ENCODE measurements around the gene C16orf92. TPM values are rescaled to one million over a fixed set of nuclear protein-coding genes. Genes with fewer than 3 reads are reported as not detected.
"Not testable (repeated sequence)": the region's sequence is repeated elsewhere in the genome, so short reads cannot be mapped to it uniquely, and the experiment has no call there.

The C16orf92 gene
- total RNA-seq, 1 donor from 2014 or later, result not detected

DNA sequence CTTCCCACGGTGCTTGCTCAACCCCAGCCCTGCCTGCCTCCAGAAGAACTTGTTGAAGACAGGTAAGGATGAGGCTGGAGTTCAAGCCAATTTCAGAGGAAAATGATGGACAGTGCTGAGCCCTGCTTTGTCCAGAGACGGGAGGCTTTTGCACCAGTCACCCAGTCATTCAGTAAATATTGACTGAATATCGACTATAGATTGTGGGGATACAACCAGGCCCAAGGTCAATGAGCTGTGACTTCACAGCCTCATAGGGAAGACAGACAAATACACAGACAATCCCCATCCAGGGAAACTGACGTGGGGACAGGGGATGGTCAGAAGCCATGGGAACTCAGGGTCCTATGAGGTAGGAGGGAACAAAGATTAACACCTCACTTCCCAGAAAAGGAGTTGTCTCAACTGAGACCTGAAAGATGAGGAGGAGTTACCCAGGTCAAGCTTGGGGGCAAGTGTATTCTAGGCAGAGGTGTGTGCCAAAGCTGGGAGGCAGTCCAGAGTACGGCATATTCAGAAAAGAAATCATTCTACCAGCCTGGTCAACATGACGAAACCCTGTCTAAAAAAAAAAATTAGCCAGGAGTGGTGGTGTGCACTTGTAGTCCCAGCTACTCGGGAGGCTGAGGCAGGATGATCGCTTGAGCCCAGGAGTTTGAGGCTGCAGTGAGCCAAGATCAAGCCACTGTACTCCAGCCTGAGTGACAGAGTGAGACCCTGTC is 6.3 kb upstream of the C16orf92 start:
- TF ChIP-seq, protein P1, sequence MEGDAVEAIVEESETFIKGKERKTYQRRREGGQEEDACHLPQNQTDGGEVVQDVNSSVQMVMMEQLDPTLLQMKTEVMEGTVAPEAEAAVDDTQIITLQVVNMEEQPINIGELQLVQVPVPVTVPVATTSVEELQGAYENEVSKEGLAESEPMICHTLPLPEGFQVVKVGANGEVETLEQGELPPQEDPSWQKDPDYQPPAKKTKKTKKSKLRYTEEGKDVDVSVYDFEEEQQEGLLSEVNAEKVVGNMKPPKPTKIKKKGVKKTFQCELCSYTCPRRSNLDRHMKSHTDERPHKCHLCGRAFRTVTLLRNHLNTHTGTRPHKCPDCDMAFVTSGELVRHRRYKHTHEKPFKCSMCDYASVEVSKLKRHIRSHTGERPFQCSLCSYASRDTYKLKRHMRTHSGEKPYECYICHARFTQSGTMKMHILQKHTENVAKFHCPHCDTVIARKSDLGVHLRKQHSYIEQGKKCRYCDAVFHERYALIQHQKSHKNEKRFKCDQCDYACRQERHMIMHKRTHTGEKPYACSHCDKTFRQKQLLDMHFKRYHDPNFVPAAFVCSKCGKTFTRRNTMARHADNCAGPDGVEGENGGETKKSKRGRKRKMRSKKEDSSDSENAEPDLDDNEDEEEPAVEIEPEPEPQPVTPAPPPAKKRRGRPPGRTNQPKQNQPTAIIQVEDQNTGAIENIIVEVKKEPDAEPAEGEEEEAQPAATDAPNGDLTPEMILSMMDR (IDR thresholded peaks at IDR 0.05), result no peak
- DNase-seq (ENCODE audit: extremely low spot score, unreplicated experiment), result no peak
- H3K4me1 Mint-ChIP-seq (ENCODE audit: unreplicated experiment), result peaks cover 10% of the 10 kb centered on the region
- peaks cover 14% of the 10 kb centered on the region for H3K27me3 Mint-ChIP-seq (ENCODE audit: unreplicated experiment)
- H3K4me3 Mint-ChIP-seq (ENCODE audit: unreplicated experiment), result no peak overlapping the region
- H3K36me3 Mint-ChIP-seq (ENCODE audit: unreplicated experiment), result no peaks in the 10 kb centered on the region
- no peaks in the 10 kb centered on the region for H3K9me3 Mint-ChIP-seq (ENCODE audit: unreplicated experiment)
- H3K27ac Mint-ChIP-seq (ENCODE audit: unreplicated experiment), result no peak overlapping the region

DNA sequence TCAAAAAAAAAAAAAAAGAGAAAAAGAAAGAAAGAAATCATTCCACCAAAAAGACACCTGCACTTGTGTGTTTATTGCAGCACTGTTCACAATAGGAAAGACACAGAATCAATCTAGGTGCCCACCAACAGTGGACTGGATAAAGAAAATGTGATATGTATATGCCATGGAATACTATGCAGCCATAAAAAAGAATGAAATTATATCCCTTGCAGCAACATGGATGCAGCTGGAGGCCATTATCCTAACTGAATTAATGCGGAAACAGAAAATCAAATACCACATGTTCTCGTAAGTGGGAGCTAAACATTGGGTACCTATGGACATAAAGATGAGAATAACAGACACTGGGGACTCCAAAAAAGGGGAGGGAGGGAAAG is 5.7 kb upstream of the C16orf92 start:
- no peak for DNase-seq (ENCODE audit: extremely low spot score, unreplicated experiment)
- no peak overlapping the region for H3K4me3 Mint-ChIP-seq (ENCODE audit: unreplicated experiment)
- H3K4me1 Mint-ChIP-seq (ENCODE audit: unreplicated experiment), result peaks cover 6% of the 10 kb centered on the region
- H3K9me3 Mint-ChIP-seq (ENCODE audit: unreplicated experiment), result no peaks in the 10 kb centered on the region
- peaks cover 8% of the 10 kb centered on the region for H3K27me3 Mint-ChIP-seq (ENCODE audit: unreplicated experiment)
- TF ChIP-seq, protein P1 (IDR thresholded peaks at IDR 0.05), result no peak
- H3K36me3 Mint-ChIP-seq (ENCODE audit: unreplicated experiment), result no peaks in the 10 kb centered on the region
- H3K27ac Mint-ChIP-seq (ENCODE audit: unreplicated experiment), result no peak overlapping the region

DNA sequence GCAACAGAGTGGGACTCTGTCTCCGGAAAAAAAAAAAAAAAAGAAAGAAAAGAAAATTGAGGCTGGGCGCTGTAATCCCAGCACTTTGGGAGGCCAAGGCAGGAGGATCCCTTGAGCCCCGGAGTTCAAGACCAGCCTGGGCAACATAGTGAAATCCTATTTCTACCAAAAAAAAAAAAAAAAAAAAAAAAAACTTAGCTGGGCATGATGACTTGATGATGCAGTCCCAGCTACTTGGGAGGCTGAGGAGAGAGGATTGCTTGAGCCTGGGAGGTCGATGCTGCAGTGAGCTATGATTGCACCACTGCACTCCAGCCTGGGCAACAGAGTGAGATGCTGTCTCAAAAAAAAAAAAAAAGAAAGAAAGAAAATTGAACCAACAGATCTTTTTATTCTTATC is 5.1 kb upstream of the C16orf92 start:
- H3K27me3 Mint-ChIP-seq (ENCODE audit: unreplicated experiment); H3K9me3 Mint-ChIP-seq (ENCODE audit: unreplicated experiment); H3K27ac Mint-ChIP-seq (ENCODE audit: unreplicated experiment); H3K36me3 Mint-ChIP-seq (ENCODE audit: unreplicated experiment); H3K4me3 Mint-ChIP-seq (ENCODE audit: unreplicated experiment); H3K4me1 Mint-ChIP-seq (ENCODE audit: unreplicated experiment); DNase-seq (ENCODE audit: extremely low spot score, unreplicated experiment): not testable (repeated sequence)

DNA sequence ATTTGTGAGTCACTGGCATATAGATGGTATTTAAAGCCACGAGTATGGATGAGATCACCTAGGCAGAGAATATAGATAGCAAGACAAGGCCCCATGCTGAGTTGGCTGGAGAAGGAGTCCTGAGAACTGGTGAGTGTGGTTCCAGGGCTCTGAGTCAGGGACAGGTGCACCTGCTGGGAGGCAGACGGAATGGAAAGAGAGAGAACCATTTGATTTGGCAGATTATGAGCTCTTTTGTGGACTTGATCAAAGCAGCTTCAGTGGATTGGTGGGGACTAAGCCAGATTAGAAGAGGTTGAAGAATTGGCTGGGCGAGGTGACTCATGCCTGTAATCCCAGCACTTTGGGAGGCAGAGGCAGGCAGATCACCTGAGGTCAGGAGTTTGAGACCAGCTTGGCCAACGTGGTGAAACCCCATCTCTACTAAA is 4.3 kb upstream of the C16orf92 start:
- TF ChIP-seq, protein P1 (IDR thresholded peaks at IDR 0.05), result no peak
- Mint-ChIP-seq H3K27me3 (ENCODE audit: unreplicated experiment) (peaks cover 8% of the 10 kb centered on the region), H3K4me1 (ENCODE audit: unreplicated experiment) (peaks cover 6% of the 10 kb centered on the region), H3K9me3 (ENCODE audit: unreplicated experiment) (no peaks in the 10 kb centered on the region), H3K27ac (ENCODE audit: unreplicated experiment) (no peak overlapping the region), H3K4me3 (ENCODE audit: unreplicated experiment) (no peak overlapping the region), H3K36me3 (ENCODE audit: unreplicated experiment) (no peaks in the 10 kb centered on the region)
- DNase-seq (ENCODE audit: extremely low spot score, unreplicated experiment), result no peak

DNA sequence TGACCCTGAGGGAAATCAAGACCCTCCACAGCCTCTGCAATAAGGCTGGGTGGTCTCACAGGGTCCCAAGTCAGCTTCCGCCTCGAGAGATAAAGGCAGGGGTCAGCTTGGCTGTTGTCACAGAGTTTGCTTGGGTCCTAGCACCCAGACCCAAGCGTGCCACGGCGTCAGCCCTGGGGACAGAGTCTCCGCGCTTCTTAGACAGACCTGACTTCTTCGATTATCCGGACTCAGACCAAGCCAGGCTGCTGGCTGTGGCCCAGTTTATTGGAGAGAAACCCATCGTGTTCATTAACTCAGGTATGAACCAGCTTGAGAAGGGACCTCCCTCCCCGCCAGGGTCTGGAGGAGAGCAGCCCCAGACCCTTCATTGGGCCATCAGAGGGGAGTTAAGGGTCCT is 588 bp downstream of the C16orf92 start:
- no peak overlapping the region for H3K27ac Mint-ChIP-seq (ENCODE audit: unreplicated experiment)
- no peaks in the 10 kb centered on the region for H3K36me3 Mint-ChIP-seq (ENCODE audit: unreplicated experiment)
- H3K4me1 Mint-ChIP-seq (ENCODE audit: unreplicated experiment), result peaks cover 6% of the 10 kb centered on the region
- no peak overlapping the region for H3K4me3 Mint-ChIP-seq (ENCODE audit: unreplicated experiment)
- no peak for DNase-seq (ENCODE audit: extremely low spot score, unreplicated experiment)
- no peaks in the 10 kb centered on the region for H3K9me3 Mint-ChIP-seq (ENCODE audit: unreplicated experiment)
- TF ChIP-seq, protein P1 (IDR thresholded peaks at IDR 0.05), result no peak
- H3K27me3 Mint-ChIP-seq (ENCODE audit: unreplicated experiment), result peaks cover 21% of the 10 kb centered on the region

Data from osteocyte (in vitro differentiated cells).